A549 treated with ZK216348 at 1 μM for 4 hours (cell line): ENCODE data around the gene ANKRD17. TPM values are rescaled to one million over a fixed set of nuclear protein-coding genes. Genes with fewer than 3 reads are reported as not detected.

ENCODE experiments used
- total RNA-seq: library from RNA; stranded (reverse); fragments of 200-300 nt; extraction: Qiagen RNA extraction; gene quantifications from 5 replicates; pipeline ENCODE4 v1.2.3, GENCODE V29; 2022; ENCODE audit warnings: low read depth

The ANKRD17 gene, protein sequence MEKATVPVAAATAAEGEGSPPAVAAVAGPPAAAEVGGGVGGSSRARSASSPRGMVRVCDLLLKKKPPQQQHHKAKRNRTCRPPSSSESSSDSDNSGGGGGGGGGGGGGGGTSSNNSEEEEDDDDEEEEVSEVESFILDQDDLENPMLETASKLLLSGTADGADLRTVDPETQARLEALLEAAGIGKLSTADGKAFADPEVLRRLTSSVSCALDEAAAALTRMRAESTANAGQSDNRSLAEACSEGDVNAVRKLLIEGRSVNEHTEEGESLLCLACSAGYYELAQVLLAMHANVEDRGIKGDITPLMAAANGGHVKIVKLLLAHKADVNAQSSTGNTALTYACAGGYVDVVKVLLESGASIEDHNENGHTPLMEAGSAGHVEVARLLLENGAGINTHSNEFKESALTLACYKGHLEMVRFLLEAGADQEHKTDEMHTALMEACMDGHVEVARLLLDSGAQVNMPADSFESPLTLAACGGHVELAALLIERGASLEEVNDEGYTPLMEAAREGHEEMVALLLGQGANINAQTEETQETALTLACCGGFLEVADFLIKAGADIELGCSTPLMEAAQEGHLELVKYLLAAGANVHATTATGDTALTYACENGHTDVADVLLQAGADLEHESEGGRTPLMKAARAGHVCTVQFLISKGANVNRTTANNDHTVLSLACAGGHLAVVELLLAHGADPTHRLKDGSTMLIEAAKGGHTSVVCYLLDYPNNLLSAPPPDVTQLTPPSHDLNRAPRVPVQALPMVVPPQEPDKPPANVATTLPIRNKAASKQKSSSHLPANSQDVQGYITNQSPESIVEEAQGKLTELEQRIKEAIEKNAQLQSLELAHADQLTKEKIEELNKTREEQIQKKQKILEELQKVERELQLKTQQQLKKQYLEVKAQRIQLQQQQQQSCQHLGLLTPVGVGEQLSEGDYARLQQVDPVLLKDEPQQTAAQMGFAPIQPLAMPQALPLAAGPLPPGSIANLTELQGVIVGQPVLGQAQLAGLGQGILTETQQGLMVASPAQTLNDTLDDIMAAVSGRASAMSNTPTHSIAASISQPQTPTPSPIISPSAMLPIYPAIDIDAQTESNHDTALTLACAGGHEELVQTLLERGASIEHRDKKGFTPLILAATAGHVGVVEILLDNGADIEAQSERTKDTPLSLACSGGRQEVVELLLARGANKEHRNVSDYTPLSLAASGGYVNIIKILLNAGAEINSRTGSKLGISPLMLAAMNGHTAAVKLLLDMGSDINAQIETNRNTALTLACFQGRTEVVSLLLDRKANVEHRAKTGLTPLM (N-terminal part only)
- total RNA-seq, result 19.9 to 26.4 TPM (median 21.2 TPM) in 5 replicates

DNA sequence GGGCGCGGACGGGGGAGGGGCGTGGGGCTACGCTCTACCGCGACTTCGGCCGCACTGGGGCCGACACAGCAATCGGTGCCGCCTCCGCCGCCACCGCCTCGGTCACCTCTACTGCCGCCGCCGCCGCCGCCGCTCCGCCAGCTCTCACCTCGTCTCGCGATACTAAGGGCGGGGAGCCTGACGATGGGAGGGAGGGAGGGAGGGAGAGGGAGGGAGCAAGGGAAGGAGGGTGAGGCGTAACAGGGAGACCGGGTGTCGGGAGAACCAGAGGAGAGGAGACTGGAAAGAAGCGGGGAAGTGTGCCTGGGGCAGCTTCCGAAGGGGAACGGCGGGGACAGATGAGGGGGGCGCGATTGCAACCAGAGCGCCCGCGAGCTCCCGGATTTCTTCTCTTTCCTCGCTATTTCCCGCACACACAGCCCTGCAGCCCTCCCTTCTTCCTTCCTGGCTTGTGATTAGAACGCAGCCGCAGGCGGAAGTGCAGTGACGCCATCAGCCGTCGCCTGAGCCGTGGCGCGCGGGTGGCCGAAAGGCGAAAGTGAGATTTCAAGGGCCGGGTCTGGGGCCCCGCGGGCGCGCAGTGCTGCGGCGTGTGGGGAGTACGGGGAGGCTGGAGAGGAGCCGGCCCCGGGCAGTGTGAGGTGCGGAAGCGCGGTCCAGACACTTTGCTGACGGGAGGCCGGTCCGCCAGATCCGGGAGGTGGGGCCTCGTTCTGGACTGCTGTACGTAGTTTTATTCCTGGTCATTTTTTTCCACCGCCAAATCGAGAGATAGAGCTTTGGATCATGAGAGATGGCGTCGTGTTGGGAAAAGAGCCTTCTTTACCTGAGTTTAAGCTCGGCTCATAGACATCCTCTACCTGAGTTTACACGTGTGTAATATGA is at the start of gene ANKRD17:
TSS of gene ANKRD17 (minus strand) at position 113 of the 885 bp plus-strand sequence. CDS start 130 bp downstream, outside the sequence.

DNA sequence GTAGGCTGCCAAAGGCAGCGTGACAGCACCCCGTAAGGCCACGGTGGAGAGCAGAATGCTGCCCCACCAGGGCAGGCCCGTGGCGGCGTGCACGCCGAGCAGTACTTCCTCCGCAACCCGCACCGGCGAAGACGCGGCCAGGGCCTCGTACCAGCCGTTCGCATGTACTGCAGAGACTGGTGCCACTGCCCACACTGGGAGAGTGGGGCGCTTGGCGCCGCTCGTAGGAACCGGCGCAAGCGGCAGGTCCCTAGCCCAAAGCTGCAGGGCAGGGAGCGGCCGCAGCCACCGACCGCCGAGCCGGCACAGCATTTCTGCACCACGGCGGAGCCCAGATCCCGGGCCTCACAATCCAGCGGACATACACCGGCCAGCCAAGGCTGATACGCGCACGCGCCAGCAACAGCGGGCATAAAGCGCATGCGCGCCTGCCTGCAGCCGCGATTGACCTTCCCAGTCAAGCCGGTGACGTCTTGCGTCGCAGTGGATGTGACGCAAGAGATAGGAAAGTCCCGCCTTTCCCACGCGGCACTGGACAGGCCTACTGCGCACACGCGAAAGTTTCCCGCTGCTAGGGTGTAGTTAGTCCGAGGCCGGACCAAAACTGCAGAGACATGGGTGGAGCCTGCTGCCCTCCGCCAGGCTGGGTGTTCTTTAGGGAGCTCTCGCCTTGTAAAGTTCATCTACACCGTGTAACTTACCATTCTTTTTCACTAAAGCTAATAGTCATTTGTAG is 189.1 kb downstream of the ANKRD17 start, which contains the start of gene COX18:
TSS of gene COX18 (minus strand) at position 379 of the 736 bp plus-strand sequence. CDS start at position 312, 67 bp downstream.

Other genes with a start within 250 kb of the ANKRD17 start
- gene COX18, start 189.1 kb downstream of the ANKRD17 start, total RNA-seq, result 6.2 to 6.9 TPM (median 6.8 TPM) in 5 replicates
- not detected in 5 replicates for gene ALB, start 145.5 kb upstream of the ANKRD17 start, total RNA-seq
- 1.3 to 4.4 TPM (median 1.8 TPM) in 5 replicates for gene AFP, start 177.4 kb upstream of the ANKRD17 start, total RNA-seq
- not detected in 5 replicates for gene AFM, start 222.9 kb upstream of the ANKRD17 start, total RNA-seq